ENCODE data around the gene EPHX1. TPM values are rescaled to one million over a fixed set of nuclear protein-coding genes. Genes with fewer than 3 reads are reported as not detected.

Gene EPHX1
- total RNA-seq, 1 donor from 2014 or later: 3.9 TPM

DNA sequence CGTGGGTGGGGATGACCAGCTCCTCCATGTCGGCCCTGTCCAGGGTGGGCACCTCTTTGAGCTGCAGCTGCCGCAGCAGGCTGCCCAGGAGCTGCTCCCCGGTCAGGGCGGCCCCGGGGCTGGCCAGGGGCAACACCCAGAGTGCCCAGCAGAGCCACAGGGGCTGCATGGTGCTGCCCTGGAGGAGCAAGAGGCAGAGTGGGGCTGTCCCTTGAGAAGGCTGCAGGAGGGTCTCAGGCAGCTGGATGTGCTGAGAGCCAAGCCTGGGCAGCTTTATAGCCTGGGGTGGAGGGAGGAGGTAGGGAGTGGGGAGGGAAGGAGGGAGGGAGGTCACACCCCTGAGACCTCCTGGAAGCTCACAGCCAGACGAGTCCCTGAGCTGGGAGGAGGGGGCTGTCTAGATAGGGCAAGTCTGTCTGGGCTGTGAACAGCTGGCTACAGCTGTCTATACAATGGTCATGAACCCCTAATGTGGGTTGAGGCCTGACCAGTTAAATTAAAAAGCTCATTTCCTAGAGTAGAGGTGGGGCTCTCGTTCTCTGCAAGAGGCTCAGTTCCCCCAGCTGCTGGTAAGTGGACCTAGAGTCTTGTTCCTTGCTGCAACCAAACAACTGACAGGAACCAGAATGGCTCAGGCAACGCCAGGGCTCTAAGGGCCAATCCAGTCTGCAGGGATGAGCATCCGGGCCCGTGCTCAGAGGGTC is 79.1 kb downstream of the EPHX1 start, which contains the start of gene LEFTY1:
Gene LEFTY1, minus strand, starts transcription at position 249 of the 704 bp plus-strand sequence. Its CDS starts 80 bp downstream, at position 169.
- H3K27me3 ChIP-seq (ENCODE audit: control insufficient read depth, insufficient read depth, low read length): peaks cover 5% of the 10 kb centered on the region
- H3K4me3 ChIP-seq (ENCODE audit: low read depth, low read length): no peak within 1 kb of the TSS
- H3K36me3 ChIP-seq (ENCODE audit: control insufficient read depth, insufficient read depth, low read length): no peaks in the 10 kb centered on the region
- TF ChIP-seq, protein P1, sequence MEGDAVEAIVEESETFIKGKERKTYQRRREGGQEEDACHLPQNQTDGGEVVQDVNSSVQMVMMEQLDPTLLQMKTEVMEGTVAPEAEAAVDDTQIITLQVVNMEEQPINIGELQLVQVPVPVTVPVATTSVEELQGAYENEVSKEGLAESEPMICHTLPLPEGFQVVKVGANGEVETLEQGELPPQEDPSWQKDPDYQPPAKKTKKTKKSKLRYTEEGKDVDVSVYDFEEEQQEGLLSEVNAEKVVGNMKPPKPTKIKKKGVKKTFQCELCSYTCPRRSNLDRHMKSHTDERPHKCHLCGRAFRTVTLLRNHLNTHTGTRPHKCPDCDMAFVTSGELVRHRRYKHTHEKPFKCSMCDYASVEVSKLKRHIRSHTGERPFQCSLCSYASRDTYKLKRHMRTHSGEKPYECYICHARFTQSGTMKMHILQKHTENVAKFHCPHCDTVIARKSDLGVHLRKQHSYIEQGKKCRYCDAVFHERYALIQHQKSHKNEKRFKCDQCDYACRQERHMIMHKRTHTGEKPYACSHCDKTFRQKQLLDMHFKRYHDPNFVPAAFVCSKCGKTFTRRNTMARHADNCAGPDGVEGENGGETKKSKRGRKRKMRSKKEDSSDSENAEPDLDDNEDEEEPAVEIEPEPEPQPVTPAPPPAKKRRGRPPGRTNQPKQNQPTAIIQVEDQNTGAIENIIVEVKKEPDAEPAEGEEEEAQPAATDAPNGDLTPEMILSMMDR (IDR thresholded peaks at IDR 0.05; ENCODE audit: insufficient read depth, low read length, severe bottlenecking): no peak
- FAIRE-seq (no peak), DNase-seq (ENCODE audit: low read depth) (no peak)

DNA sequence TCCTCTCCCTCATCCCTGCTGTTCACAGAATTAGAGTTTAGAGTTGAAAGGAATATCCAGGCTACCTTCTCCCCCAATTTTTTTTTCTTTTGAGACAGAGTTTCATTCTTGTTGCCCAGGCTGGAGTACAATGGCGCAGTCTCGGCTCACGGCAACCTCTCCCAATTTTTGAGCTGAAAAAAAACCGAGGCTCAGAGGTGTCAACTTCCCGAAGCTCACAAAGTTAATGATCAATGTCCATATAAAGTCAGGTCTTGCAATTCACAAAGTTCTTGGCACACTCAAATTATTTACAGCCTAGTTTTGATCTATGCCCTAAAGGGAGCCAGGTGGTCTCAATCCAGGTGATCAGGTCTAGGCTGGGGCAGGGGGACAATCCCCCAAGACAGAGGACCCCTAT is 79.8 kb downstream of the EPHX1 start:
- Histone ChIP-seq H3K4me3 (ENCODE audit: low read depth, low read length) (no peak overlapping the region), H3K27me3 (ENCODE audit: control insufficient read depth, insufficient read depth, low read length) (peaks cover 5% of the 10 kb centered on the region), H3K36me3 (ENCODE audit: control insufficient read depth, insufficient read depth, low read length) (no peaks in the 10 kb centered on the region)
- DNase-seq (ENCODE audit: low read depth): no peak
- TF ChIP-seq, protein P1 (IDR thresholded peaks at IDR 0.05; ENCODE audit: insufficient read depth, low read length, severe bottlenecking): no peak
- no peak for FAIRE-seq

DNA sequence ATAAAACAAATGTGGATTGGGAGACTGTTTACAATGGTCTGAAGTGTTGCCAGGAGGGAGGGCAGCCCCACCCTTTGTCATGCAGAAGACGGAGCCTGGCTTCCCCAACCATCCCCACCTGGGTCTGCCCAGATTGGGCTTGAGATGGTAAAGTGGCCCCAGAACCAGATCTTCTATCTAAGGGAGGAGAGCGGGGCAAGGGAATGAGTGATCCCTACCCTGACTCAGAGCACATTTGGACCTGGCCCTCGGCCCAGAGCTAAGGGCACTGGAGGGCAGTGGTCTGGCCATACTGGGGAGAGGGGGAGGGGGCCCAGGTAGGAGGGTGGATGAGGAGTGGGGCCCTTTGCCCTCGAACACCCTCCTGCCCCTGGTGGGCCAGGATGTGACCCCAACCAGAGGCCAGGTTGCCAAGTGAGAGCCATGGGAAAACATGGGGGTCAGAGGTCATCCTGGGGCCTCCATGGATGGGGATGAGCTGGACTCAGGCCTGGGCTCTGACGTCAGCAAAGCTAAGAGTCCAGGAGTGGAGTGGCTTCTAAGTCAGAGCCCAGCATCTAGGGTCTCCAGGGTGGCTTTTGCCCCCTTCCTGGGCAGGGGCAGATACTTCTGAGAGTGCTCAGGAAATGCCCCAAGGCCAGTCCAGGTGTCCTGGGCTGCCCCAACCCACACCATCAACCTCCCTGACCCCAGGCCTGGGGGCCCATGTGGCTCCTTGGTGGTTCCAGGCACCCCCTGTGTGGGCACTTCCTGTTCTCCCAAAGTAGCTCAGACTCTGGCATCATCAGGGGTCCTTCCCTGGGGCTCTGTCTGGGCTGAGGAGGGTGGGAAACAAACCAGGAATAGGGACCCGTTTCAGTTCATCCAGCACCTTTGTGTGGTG is 80.7 kb downstream of the EPHX1 start:
- FAIRE-seq: no peak
- Histone ChIP-seq H3K27me3 (ENCODE audit: control insufficient read depth, insufficient read depth, low read length) (peaks cover 5% of the 10 kb centered on the region), H3K4me3 (ENCODE audit: low read depth, low read length) (no peak overlapping the region), H3K36me3 (ENCODE audit: control insufficient read depth, insufficient read depth, low read length) (no peaks in the 10 kb centered on the region)
- TF ChIP-seq, protein P1 (IDR thresholded peaks at IDR 0.05; ENCODE audit: insufficient read depth, low read length, severe bottlenecking): no peak
- no peak for DNase-seq (ENCODE audit: low read depth)

DNA sequence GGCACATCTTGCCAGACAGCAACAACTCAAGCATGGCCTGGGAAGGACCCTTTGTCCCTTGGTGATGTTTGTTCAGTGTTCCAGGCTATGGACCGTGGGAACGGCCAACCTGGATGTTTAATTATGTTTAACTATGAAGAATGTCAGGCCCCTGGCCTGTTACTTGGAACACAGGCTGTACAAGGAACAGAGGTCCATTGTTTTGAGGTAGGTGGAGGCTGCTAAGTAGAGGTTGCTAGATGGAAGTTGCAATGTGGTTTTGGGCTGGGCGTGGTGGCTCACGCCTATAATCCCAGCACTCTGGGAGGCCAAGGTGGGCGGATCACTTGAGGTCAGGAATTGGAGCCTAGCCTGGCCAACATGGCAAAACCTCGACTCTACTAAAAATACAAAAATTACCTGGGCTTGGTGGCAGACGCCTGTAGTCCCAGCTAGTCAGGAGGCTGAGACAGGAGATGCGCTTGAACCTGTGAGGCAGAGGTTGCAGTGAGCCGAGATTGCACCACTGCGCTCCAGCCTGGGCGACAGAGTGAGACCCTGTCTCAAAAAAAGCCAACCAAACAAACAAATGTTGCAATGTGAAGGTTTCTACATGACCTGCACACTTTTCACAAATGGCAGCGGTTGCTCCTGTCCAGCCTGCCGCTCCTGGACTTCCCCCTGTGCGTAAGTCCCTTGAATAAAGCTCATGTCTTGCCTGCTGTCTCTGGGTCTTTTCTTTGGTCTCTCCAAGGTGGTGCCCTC is 81.5 kb downstream of the EPHX1 start:
- DNase-seq (ENCODE audit: low read depth) (no peak), FAIRE-seq (no peak)
- Histone ChIP-seq H3K4me3 (ENCODE audit: low read depth, low read length) (no peak overlapping the region), H3K27me3 (ENCODE audit: control insufficient read depth, insufficient read depth, low read length) (peaks cover 5% of the 10 kb centered on the region), H3K36me3 (ENCODE audit: control insufficient read depth, insufficient read depth, low read length) (no peaks in the 10 kb centered on the region)
- TF ChIP-seq, protein P1 (IDR thresholded peaks at IDR 0.05; ENCODE audit: insufficient read depth, low read length, severe bottlenecking): no peak

DNA sequence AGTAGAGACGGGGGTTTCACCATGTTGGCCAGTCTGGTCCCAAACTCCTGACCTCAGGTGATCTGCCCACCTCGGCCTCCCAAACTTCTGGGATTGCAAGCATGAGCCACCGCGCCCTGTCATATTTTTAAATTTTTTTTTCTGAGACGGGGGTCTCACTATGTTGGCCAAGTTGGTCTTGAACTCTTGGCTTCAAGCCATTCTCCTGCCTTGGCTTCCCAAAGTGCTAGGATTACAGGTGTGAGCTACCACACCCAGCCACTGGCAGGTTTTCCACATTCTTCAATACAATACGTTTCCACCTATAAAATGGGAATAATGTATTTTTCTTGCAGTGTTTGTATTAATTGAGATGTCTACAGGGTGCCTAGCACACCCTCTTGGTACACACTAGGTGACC is 82.4 kb downstream of the EPHX1 start:
- Histone ChIP-seq H3K36me3 (ENCODE audit: control insufficient read depth, insufficient read depth, low read length) (no peaks in the 10 kb centered on the region), H3K4me3 (ENCODE audit: low read depth, low read length) (no peak overlapping the region), H3K27me3 (ENCODE audit: control insufficient read depth, insufficient read depth, low read length) (peaks cover 5% of the 10 kb centered on the region)
- FAIRE-seq (no peak), DNase-seq (ENCODE audit: low read depth) (no peak)
- TF ChIP-seq, protein P1 (IDR thresholded peaks at IDR 0.05; ENCODE audit: insufficient read depth, low read length, severe bottlenecking): no peak

Other genes with a start within 250 kb of the EPHX1 start
- 50.0 and 101 TPM in 2 replicates for gene ENAH, start 157.0 kb upstream of the EPHX1 start, total RNA-seq
- gene SRP9, start 32.3 kb upstream of the EPHX1 start, total RNA-seq: 217 and 254 TPM in 2 replicates
- gene TMEM63A, start 72.3 kb downstream of the EPHX1 start, total RNA-seq: 4.7 and 7.9 TPM in 2 replicates
- gene LEFTY1, start 79.0 kb downstream of the EPHX1 start, total RNA-seq: not detected in 2 replicates
- 19.5 and 35.3 TPM in 2 replicates for gene PYCR2, start 114.1 kb downstream of the EPHX1 start, total RNA-seq
- gene LEFTY2, start 131.1 kb downstream of the EPHX1 start, total RNA-seq: not detected in 2 replicates
- gene SDE2, start 189.2 kb downstream of the EPHX1 start, total RNA-seq: 41.1 and 46.1 TPM in 2 replicates

Measured in bronchial epithelial cell (primary cell).